NAMALWA (cell line): Measurements from ENCODE around the gene LACC1.
A peak's percentile ranks its signal among the peaks of the same experiment; 100 is the strongest.

ENCODE experiments used
- DNase-seq: peaks from one replicate; pipeline ENCODE4 v3.0.0-alpha.2; 2015; ENCODE audit warnings: low spot score

The LACC1 gene

GRCh38 chr13:43879755-43880181 is at the start of gene LACC1:
LACC1 (plus strand) TSS chr13:43879904; CDS start chr13:43880986, 1,082 bp downstream.
- DNase-seq = peak; percentile 59

- no peak for DNase-seq
These were observed 49.2 kb upstream of the LACC1 start for GRCh38 chr13:43830497-43830881.

- no peak for DNase-seq
These were observed 48.6 kb upstream of the LACC1 start for GRCh38 chr13:43831088-43831487.

- DNase-seq = no peak
These were observed 44.0 kb upstream of the LACC1 start for GRCh38 chr13:43835701-43836100.

GRCh38 chr13:43838909-43839308 is 40.8 kb upstream of the LACC1 start:
- no peak for DNase-seq

- no peak for DNase-seq
These were observed 33.1 kb upstream of the LACC1 start for GRCh38 chr13:43846496-43847158.

- no peak for DNase-seq
These were observed 31.6 kb upstream of the LACC1 start for GRCh38 chr13:43848001-43848649.

GRCh38 chr13:43850873-43851272 is 28.8 kb upstream of the LACC1 start:
- DNase-seq = no peak

GRCh38 chr13:43852923-43853404 is 26.7 kb upstream of the LACC1 start:
- no peak for DNase-seq

GRCh38 chr13:43861863-43862262 is 17.8 kb upstream of the LACC1 start:
- DNase-seq = no peak

GRCh38 chr13:43864921-43865320 is 14.8 kb upstream of the LACC1 start:
- DNase-seq = no peak

GRCh38 chr13:43865892-43866291 is 13.8 kb upstream of the LACC1 start:
- no peak for DNase-seq

GRCh38 chr13:43872181-43872580 is 7.5 kb upstream of the LACC1 start:
- DNase-seq = no peak

- DNase-seq = peak; percentile 49
These were observed 5.1 kb upstream of the LACC1 start for GRCh38 chr13:43874504-43875092.

- DNase-seq = peak; percentile 5
These were observed 3.3 kb upstream of the LACC1 start for GRCh38 chr13:43876366-43876765.

GRCh38 chr13:43877326-43877725 is 2.4 kb upstream of the LACC1 start:
- peak; percentile 35 for DNase-seq

- peak; percentile 46 for DNase-seq
These were observed 1.9 kb upstream of the LACC1 start for GRCh38 chr13:43877766-43878165.

GRCh38 chr13:43878892-43879754 is 581 bp upstream of the LACC1 start, which contains the start of gene CCDC122:
CCDC122 (minus strand) TSS chr13:43879740; CDS start chr13:43869376, 10,364 bp downstream.
- peak; percentile 76 for DNase-seq

GRCh38 chr13:43880214-43880855 is 631 bp downstream of the LACC1 start:
- no peak for DNase-seq

GRCh38 chr13:43880926-43881325 is 1.2 kb downstream of the LACC1 start:
- peak; percentile 4 for DNase-seq

GRCh38 chr13:43881580-43881979 is 1.9 kb downstream of the LACC1 start:
- no peak for DNase-seq

- no peak for DNase-seq
These were observed 3.9 kb downstream of the LACC1 start for GRCh38 chr13:43883631-43884030.
